Measurements from ENCODE around the gene PGM2L1.

Gene PGM2L1

DNA sequence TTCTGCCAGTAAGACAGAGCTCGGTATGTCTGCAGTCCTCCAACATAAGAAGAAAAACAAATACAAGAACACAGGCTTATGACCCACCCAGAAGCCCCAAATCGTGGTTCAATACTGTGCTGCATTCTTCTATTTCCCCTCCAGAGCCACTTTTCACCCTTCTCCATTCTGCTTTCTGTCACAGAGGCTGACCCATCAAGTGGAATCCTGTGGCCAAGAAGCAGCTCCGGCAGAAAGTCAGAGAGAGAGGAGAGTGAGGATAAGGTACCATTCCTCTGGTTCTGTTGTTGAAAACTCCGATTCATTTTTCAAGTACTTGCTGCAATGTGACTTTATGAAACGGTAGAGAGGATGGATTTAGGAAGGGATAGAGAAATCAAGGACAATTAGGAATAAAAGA, 30.4 kb downstream of the PGM2L1 start:
- ChIA-PET CTCF (interaction anchor here (0.6 to 0.7 kb wide), 3 partner anchors 21 to 112 kb away, joined by 3 read pairs; no protein-coding TSS in a partner anchor), POLR2A (no interaction called here)
- Histone ChIP-seq H3K9me3 (ENCODE audit: control insufficient read depth, insufficient read depth, low read depth, low read length) (no peaks in the 10 kb centered on the region), H3K27ac (ENCODE audit: extremely low read depth, low read depth, low read length) (no peak overlapping the region), H3K4me1 (ENCODE audit: control insufficient read depth, insufficient read depth, low read length) (peaks cover 5% of the 10 kb centered on the region; the same call in 1 of the 2 replicates), H3K4me3 (ENCODE audit: low read depth, low read length) (no peak overlapping the region), H3K36me3 (ENCODE audit: control insufficient read depth in 2 of 2, insufficient read depth in 1 of 2, low read length in 2 of 2) (peaks cover 0 to 3% of the 10 kb centered on the region in 2 experiments; a peak in 1 of 3 replicates)
- no peak for TF ChIP-seq ZNF664 (tag by site-specific recombination; IDR thresholded peaks at IDR 0.05)
- no peak for TF ChIP-seq MYNN (tag by site-specific recombination; IDR thresholded peaks at IDR 0.05; ENCODE audit: borderline replicate concordance)
- TF ChIP-seq, protein P1, sequence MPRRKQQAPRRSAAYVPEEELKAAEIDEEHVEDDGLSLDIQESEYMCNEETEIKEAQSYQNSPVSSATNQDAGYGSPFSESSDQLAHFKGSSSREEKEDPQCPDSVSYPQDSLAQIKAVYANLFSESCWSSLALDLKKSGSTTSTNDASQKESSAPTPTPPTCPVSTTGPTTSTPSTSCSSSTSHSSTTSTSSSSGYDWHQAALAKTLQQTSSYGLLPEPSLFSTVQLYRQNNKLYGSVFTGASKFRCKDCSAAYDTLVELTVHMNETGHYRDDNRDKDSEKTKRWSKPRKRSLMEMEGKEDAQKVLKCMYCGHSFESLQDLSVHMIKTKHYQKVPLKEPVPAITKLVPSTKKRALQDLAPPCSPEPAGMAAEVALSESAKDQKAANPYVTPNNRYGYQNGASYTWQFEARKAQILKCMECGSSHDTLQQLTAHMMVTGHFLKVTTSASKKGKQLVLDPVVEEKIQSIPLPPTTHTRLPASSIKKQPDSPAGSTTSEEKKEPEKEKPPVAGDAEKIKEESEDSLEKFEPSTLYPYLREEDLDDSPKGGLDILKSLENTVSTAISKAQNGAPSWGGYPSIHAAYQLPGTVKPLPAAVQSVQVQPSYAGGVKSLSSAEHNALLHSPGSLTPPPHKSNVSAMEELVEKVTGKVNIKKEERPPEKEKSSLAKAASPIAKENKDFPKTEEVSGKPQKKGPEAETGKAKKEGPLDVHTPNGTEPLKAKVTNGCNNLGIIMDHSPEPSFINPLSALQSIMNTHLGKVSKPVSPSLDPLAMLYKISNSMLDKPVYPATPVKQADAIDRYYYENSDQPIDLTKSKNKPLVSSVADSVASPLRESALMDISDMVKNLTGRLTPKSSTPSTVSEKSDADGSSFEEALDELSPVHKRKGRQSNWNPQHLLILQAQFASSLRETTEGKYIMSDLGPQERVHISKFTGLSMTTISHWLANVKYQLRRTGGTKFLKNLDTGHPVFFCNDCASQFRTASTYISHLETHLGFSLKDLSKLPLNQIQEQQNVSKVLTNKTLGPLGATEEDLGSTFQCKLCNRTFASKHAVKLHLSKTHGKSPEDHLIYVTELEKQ (tag by site-specific recombination; IDR thresholded peaks at IDR 0.05; ENCODE audit: borderline replicate concordance), result no peak
- TF ChIP-seq, protein P2, sequence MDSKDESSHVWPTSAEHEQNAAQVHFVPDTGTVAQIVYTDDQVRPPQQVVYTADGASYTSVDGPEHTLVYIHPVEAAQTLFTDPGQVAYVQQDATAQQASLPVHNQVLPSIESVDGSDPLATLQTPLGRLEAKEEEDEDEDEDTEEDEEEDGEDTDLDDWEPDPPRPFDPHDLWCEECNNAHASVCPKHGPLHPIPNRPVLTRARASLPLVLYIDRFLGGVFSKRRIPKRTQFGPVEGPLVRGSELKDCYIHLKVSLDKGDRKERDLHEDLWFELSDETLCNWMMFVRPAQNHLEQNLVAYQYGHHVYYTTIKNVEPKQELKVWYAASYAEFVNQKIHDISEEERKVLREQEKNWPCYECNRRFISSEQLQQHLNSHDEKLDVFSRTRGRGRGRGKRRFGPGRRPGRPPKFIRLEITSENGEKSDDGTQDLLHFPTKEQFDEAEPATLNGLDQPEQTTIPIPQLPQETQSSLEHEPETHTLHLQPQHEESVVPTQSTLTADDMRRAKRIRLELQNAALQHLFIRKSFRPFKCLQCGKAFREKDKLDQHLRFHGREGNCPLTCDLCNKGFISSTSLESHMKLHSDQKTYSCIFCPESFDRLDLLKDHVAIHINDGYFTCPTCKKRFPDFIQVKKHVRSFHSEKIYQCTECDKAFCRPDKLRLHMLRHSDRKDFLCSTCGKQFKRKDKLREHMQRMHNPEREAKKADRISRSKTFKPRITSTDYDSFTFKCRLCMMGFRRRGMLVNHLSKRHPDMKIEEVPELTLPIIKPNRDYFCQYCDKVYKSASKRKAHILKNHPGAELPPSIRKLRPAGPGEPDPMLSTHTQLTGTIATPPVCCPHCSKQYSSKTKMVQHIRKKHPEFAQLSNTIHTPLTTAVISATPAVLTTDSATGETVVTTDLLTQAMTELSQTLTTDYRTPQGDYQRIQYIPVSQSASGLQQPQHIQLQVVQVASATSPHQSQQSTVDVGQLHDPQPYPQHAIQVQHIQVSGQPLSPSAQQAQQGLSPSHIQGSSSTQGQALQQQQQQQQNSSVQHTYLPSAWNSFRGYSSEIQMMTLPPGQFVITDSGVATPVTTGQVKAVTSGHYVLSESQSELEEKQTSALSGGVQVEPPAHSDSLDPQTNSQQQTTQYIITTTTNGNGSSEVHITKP (tag by site-specific recombination; IDR thresholded peaks at IDR 0.05), result no peak
- TF ChIP-seq ZNF777 (tag by site-specific recombination; IDR thresholded peaks at IDR 0.05; ENCODE audit: borderline replicate concordance), result no peak
- TF ChIP-seq, protein P3, sequence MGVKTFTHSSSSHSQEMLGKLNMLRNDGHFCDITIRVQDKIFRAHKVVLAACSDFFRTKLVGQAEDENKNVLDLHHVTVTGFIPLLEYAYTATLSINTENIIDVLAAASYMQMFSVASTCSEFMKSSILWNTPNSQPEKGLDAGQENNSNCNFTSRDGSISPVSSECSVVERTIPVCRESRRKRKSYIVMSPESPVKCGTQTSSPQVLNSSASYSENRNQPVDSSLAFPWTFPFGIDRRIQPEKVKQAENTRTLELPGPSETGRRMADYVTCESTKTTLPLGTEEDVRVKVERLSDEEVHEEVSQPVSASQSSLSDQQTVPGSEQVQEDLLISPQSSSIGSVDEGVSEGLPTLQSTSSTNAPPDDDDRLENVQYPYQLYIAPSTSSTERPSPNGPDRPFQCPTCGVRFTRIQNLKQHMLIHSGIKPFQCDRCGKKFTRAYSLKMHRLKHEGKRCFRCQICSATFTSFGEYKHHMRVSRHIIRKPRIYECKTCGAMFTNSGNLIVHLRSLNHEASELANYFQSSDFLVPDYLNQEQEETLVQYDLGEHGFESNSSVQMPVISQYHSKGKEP (tag by site-specific recombination; IDR thresholded peaks at IDR 0.05), result no peak
- TF ChIP-seq ZNF623 (tag by site-specific recombination; IDR thresholded peaks at IDR 0.05), result no peak
- TF ChIP-seq ZNF138 (tag by site-specific recombination; IDR thresholded peaks at IDR 0.05; ENCODE audit: borderline replicate concordance), result no peak
- TF ChIP-seq ZNF792 (tag by site-specific recombination; IDR thresholded peaks at IDR 0.05), result no peak
- TF ChIP-seq, protein P4, sequence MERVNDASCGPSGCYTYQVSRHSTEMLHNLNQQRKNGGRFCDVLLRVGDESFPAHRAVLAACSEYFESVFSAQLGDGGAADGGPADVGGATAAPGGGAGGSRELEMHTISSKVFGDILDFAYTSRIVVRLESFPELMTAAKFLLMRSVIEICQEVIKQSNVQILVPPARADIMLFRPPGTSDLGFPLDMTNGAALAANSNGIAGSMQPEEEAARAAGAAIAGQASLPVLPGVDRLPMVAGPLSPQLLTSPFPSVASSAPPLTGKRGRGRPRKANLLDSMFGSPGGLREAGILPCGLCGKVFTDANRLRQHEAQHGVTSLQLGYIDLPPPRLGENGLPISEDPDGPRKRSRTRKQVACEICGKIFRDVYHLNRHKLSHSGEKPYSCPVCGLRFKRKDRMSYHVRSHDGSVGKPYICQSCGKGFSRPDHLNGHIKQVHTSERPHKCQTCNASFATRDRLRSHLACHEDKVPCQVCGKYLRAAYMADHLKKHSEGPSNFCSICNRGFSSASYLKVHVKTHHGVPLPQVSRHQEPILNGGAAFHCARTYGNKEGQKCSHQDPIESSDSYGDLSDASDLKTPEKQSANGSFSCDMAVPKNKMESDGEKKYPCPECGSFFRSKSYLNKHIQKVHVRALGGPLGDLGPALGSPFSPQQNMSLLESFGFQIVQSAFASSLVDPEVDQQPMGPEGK (tag by site-specific recombination; IDR thresholded peaks at IDR 0.05), result no peak
- TF ChIP-seq ZNF830 (tag by site-specific recombination; IDR thresholded peaks at IDR 0.05; ENCODE audit: low read depth), result no peak
- TF ChIP-seq, protein P5, sequence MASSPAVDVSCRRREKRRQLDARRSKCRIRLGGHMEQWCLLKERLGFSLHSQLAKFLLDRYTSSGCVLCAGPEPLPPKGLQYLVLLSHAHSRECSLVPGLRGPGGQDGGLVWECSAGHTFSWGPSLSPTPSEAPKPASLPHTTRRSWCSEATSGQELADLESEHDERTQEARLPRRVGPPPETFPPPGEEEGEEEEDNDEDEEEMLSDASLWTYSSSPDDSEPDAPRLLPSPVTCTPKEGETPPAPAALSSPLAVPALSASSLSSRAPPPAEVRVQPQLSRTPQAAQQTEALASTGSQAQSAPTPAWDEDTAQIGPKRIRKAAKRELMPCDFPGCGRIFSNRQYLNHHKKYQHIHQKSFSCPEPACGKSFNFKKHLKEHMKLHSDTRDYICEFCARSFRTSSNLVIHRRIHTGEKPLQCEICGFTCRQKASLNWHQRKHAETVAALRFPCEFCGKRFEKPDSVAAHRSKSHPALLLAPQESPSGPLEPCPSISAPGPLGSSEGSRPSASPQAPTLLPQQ (tag by site-specific recombination; IDR thresholded peaks at IDR 0.05), result no peak
- TF ChIP-seq ZNF19 (tag by site-specific recombination; IDR thresholded peaks at IDR 0.05; ENCODE audit: low read depth), result no peak

Measured in HEK293 (cell line).